Measurements from ENCODE around the gene LCAT.

LCAT gene

DNA sequence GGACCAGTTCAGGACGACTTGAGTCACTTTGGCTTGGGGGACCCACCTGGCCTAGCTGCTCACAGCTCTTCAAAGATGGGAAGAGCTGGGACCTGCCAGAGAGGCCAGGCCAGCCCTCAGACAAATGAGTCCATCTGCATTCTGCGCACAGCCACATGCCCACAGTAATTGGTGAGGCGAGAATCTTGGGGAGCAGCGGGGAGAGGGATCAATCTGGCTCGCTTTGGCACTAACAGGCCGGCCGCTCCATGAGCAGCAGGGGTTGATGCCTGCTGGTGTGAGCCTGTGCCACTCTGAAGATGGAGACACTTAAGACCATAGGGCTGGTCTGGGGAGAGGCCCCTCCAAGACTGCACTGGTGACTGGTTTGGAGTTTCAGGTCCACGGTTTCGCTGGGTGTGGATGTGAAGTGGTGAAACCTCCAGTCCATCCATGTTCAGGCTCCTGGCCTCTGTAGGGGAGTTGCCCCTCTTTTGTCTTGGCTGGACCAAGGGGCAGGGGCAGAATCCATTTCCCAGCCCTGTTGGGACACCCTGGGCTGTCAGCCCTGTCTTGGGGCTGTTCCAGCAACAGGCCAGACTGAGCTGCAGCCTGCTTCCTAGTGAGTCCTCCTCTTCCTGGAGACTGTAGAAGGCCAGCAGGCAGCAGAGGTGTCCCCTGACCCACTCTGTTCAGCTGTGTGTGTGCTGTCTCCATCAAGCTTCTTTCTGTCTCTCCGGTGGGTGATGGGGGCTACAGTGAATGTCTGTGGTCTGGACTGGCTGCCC, 19.6 kb downstream of the LCAT start:
- Histone ChIP-seq H3K27ac (no peak overlapping the region), H3K36me3 (ENCODE audit: insufficient read depth, low read length) (no peaks in the 10 kb centered on the region), H3K9ac (ENCODE audit: insufficient read length) (no peak overlapping the region), H3K4me3 (no peak overlapping the region), H3K9me3 (ENCODE audit: low read depth, low read length) (no peaks in the 10 kb centered on the region)
- no peak for DNase-seq (ENCODE audit: low read depth, low spot score)
- TF ChIP-seq POLR2AphosphoS5 (IDR thresholded peaks at IDR 0.05; ENCODE audit: borderline replicate concordance, low read depth, low read length): no peak
- TF ChIP-seq FOXP2 (optimal IDR thresholded peaks at IDR 0.05; ENCODE audit: control extremely low read depth, extremely low read length, insufficient read depth): no peak
- no peak for TF ChIP-seq EZH2 (IDR thresholded peaks at IDR 0.05)

DNA sequence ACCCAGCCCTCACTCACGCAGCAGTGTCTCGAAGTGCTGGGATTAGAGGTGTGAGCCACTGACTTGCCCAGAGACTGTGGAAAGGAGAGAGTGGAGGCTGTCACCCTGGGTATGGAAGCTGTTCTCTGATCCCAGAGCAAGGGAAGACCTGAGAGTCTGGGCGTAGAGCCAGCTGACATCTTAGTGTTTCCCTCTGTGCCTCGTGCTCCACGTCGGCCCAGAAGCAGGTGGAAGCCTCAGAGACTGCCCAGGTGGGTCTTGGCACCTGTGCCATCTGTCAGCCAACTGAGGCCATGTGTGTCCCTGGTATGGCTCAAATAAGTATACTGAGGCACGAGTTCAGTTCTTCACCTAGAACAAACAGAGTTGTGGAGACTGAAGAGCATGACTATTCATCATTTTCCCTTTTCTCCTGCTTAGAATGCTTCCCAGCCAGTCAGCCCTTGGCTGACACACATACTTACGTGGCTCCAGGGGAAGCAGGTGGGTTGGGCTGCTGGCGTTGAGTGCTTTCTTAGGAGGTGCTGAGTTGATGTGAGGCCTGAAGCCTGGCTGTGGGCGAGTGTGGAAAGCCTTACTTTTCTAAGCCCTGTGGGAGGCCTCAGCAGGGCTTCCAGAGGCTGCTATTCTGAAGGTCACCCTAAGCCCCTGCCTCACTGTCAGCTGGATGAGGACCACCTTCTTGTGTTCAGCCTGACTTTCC, 20.4 kb downstream of the LCAT start:
- no peak for TF ChIP-seq POLR2AphosphoS5 (IDR thresholded peaks at IDR 0.05; ENCODE audit: borderline replicate concordance, low read depth, low read length)
- no peak for TF ChIP-seq FOXP2 (optimal IDR thresholded peaks at IDR 0.05; ENCODE audit: control extremely low read depth, extremely low read length, insufficient read depth)
- no peak for TF ChIP-seq EZH2 (IDR thresholded peaks at IDR 0.05)
- DNase-seq (ENCODE audit: low read depth, low spot score): no peak
- H3K9ac ChIP-seq (ENCODE audit: insufficient read length): no peak overlapping the region
- no peaks in the 10 kb centered on the region for H3K36me3 ChIP-seq (ENCODE audit: insufficient read depth, low read length)
- no peaks in the 10 kb centered on the region for H3K9me3 ChIP-seq (ENCODE audit: low read depth, low read length)
- H3K27ac ChIP-seq: no peak overlapping the region
- H3K4me3 ChIP-seq: no peak overlapping the region

DNA sequence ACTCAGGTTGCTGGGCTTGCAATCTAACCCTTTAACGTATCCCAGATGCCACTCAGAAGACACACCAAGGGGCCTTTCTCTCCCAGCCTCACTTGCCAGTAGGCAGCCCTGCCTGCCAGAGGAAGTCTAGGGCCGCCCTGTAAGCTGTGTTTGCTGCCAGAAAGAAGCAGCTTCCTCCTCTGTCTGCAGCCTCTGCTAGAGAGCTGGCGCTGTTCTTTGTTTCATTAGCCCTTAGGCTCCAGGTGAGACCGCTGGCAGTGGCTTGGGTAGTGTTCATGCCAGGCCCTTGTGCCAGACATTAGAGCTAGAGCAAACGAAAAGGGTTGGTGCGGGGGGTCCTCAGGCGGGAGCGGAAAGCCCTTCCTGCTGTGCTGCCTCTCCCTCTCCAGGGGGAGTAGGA, 21.2 kb downstream of the LCAT start:
- H3K36me3 ChIP-seq (ENCODE audit: insufficient read depth, low read length): no peaks in the 10 kb centered on the region
- no peaks in the 10 kb centered on the region for H3K9me3 ChIP-seq (ENCODE audit: low read depth, low read length)
- H3K4me3 ChIP-seq: no peak overlapping the region
- H3K9ac ChIP-seq (ENCODE audit: insufficient read length): no peak overlapping the region
- no peak for DNase-seq (ENCODE audit: low read depth, low spot score)
- H3K27ac ChIP-seq: no peak overlapping the region
- TF ChIP-seq FOXP2 (optimal IDR thresholded peaks at IDR 0.05; ENCODE audit: control extremely low read depth, extremely low read length, insufficient read depth) (no peak), EZH2 (IDR thresholded peaks at IDR 0.05) (no peak)

DNA sequence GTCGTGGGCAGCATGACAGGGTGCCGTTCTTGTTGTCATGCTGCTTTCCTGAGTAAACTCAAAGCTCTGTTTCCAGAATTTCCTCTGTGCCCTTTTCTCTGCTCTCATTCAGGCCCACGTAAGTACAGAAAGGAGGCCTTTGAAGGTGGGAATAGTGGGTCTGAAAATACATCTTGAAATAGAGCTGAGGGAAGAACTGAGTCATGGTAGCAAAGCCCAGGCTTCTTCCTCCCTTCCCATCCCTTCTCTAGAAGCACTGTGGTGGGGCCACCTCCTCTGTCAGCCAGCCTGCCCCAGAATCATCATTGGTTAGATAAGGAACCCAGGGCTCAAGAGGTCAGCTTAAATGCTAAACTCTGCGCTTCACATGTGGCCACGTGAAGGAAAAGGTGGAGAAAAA, 21.7 kb downstream of the LCAT start:
- DNase-seq (ENCODE audit: low read depth, low spot score): no peak
- no peak for TF ChIP-seq EZH2 (IDR thresholded peaks at IDR 0.05)
- TF ChIP-seq FOXP2 (optimal IDR thresholded peaks at IDR 0.05; ENCODE audit: control extremely low read depth, extremely low read length, insufficient read depth): no peak
- TF ChIP-seq POLR2AphosphoS5 (IDR thresholded peaks at IDR 0.05; ENCODE audit: borderline replicate concordance, low read depth, low read length): no peak
- Histone ChIP-seq H3K9me3 (ENCODE audit: low read depth, low read length) (no peaks in the 10 kb centered on the region), H3K27ac (no peak overlapping the region), H3K36me3 (ENCODE audit: insufficient read depth, low read length) (no peaks in the 10 kb centered on the region), H3K4me3 (no peak overlapping the region), H3K9ac (ENCODE audit: insufficient read length) (no peak overlapping the region)

DNA sequence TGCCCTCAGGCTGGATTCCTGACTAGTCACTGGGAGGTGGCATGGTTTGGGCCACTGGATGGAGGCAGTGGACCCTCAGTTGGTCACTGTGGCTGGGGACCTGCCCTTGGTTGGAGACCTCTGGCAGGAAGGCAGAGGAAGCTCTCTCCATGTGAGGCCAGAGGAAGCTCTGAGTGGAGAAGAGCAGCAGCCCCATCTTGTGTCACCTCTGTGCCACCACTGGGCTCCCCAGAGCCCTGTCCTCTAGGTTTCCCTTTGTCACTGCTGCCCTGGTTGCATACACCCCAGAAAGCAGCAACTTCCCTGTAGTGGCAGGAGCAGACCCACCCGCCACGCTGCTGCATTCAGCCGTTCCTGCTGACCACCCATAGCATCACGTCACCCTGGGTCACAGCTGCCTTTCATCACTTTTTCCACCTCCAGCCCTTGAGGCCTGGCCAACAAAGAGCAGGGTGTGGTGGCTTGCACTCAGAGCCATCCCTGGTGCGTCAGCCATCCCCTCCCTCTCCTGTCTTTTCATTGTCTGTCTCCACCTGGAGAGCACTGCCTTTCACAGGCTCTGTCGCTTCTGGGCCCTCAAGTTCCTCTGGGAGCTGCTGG, 24.2 kb downstream of the LCAT start:
- DNase-seq (ENCODE audit: low read depth, low spot score): no peak
- H3K9me3 ChIP-seq (ENCODE audit: low read depth, low read length): no peaks in the 10 kb centered on the region
- no peaks in the 10 kb centered on the region for H3K36me3 ChIP-seq (ENCODE audit: insufficient read depth, low read length)
- no peak overlapping the region for H3K4me3 ChIP-seq
- TF ChIP-seq POLR2AphosphoS5 (IDR thresholded peaks at IDR 0.05; ENCODE audit: borderline replicate concordance, low read depth, low read length) (no peak), FOXP2 (optimal IDR thresholded peaks at IDR 0.05; ENCODE audit: control extremely low read depth, extremely low read length, insufficient read depth) (no peak), EZH2 (IDR thresholded peaks at IDR 0.05) (no peak)
- no peak overlapping the region for H3K9ac ChIP-seq (ENCODE audit: insufficient read length)
- H3K27ac ChIP-seq: no peak overlapping the region

DNA sequence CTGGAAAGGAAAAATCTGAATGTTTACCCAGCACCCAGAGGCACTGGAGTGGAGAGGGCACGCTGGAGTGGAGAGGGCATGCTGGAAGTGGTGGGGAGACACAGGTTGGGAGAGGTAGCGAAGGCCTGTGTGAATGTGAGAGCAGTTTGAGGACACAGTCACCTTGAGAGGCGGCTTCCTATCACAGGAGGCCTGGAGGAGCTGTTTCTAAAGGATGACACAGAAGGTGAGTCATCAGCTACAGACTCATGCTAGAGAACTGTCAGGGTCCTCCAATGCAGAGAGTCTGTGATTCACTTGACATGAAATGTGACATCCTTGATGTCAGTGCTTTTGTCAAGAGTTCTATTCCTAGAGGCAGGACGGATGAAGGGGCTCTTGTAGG, 26.1 kb downstream of the LCAT start:
- TF ChIP-seq POLR2AphosphoS5 (IDR thresholded peaks at IDR 0.05; ENCODE audit: borderline replicate concordance, low read depth, low read length) (no peak), FOXP2 (optimal IDR thresholded peaks at IDR 0.05; ENCODE audit: control extremely low read depth, extremely low read length, insufficient read depth) (no peak), EZH2 (IDR thresholded peaks at IDR 0.05) (no peak)
- Histone ChIP-seq H3K4me3 (no peak overlapping the region), H3K9me3 (ENCODE audit: low read depth, low read length) (no peaks in the 10 kb centered on the region), H3K36me3 (ENCODE audit: insufficient read depth, low read length) (no peaks in the 10 kb centered on the region), H3K9ac (ENCODE audit: insufficient read length) (no peak overlapping the region), H3K27ac (no peak overlapping the region)
- DNase-seq (ENCODE audit: low read depth, low spot score): no peak

DNA sequence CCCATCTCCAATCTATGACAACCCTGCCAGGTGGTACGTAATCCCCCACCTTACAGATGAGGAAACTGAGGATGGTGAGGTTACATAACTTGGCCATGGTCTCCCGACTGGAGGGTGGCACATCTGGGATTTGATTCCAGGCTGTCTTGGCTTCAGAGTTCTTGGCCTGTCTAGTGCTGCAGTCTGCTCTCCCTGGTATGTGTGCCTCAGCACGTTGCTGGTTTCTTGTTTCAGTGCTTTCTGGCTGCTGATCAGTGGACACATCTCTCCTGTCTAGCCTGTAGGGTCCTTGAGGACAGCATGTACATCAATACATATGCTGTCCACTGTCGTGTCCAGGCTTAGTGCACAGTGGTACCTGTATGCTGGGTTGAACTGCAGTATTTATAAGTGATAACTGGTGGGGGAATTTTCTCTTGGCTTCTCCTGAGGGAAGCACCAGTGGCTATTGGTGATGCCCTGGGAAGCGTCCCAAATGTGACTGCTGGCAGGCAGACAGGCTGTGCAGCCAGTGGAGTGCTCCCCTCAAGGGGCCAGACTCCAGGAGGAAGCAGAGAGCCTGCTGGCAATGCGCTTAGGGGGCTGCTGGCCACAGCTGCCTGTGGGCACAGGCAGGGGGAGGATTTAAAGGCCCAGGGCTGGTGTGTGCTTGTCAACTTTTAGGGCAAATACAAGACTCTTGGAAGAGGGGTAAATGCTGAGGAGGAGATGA, 26.6 kb downstream of the LCAT start:
- no peak for DNase-seq (ENCODE audit: low read depth, low spot score)
- no peak overlapping the region for H3K27ac ChIP-seq
- no peaks in the 10 kb centered on the region for H3K9me3 ChIP-seq (ENCODE audit: low read depth, low read length)
- no peak overlapping the region for H3K4me3 ChIP-seq
- H3K9ac ChIP-seq (ENCODE audit: insufficient read length): no peak overlapping the region
- no peaks in the 10 kb centered on the region for H3K36me3 ChIP-seq (ENCODE audit: insufficient read depth, low read length)
- no peak for TF ChIP-seq FOXP2 (optimal IDR thresholded peaks at IDR 0.05; ENCODE audit: control extremely low read depth, extremely low read length, insufficient read depth)
- no peak for TF ChIP-seq POLR2AphosphoS5 (IDR thresholded peaks at IDR 0.05; ENCODE audit: borderline replicate concordance, low read depth, low read length)
- no peak for TF ChIP-seq EZH2 (IDR thresholded peaks at IDR 0.05)
